Femur (tissue), 1 donor: ENCODE results near the gene DUXB.

Experiments used
- DNase-seq: peaks from one replicate; pipeline ENCODE4 v3.0.0-alpha.2; 2017

DUXB gene, protein sequence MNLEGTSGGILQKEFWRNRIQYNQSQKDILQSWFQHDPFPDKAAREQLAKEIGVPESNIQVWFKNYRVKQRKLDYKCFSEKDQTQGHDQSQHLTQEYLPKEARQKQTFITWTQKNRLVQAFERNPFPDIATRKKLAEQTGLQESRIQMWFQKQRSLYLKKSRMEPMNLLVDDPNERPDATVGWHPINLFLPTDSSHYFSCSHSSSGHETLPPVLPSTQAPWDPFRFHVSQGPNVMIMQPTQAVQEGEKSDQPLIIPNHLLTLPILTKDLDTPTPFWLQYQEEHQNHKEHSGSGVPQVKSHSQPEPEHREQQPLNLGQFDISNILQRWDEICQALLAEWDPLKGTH

DNA sequence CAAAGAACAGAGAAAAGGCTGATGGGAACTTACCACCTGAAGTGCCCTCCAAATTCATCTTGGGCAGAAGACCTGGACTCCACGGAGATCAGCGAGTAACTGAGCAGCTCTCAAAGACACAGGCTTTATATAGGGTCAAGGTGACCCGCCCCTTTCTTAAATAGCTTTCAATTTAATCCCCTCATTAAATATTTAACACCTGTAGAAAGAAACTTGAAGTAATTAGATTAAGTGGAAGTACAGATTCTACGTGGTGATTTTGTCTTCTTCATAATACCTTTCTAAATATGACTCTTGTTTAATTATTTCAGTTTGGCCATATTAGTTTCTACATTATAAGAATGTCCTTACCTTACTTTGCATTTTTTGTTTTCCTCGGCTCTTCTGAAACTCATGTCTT is at the start of gene DUXB:
Gene DUXB (minus strand): TSS at position 101 of the 400 bp plus-strand sequence. CDS start 43 bp downstream, at position 58.
- no peak for DNase-seq

DNA sequence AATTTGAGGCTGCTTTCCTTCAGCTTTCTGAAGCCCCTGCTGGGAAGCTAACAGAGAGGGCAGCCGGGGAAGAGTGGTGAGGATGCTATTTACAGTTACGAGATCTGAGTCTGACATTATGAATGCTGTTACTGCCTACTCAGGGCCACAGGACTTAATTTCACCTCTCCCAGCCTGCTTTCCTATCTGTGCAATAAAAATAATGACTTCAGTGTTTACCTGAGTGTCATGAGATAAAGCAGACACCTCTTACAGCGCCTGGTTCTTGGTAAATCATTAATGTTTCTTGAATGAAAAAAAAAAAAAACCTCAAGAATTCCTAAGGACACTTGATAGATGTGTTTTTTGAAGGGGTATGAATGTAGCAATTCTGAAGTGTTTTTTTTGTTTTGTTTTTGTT is 49.3 kb upstream of the DUXB start:
- no peak for DNase-seq

GRCh38 chr16:75746359-75746758 is 45.1 kb upstream of the DUXB start:
- DNase-seq = no peak

DNA sequence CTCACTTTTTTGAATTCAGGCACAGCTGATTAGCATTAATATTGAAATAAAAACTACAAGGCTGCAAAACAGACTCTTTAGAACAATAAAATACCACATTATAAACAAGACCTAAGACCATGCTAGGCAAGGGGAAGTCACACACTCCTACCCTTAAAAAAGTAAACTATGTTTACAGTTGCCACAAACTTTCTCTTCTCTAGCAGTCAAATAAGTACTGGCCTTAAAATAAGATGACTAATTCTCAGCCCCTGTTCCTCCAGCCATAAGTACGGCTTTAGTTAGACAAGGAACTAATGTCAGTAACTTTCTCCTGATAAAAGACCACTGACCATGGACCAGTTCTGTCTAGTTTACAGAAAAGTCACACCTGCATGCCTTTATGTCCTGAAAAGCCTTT is 44.6 kb upstream of the DUXB start:
- DNase-seq = no peak

DNA sequence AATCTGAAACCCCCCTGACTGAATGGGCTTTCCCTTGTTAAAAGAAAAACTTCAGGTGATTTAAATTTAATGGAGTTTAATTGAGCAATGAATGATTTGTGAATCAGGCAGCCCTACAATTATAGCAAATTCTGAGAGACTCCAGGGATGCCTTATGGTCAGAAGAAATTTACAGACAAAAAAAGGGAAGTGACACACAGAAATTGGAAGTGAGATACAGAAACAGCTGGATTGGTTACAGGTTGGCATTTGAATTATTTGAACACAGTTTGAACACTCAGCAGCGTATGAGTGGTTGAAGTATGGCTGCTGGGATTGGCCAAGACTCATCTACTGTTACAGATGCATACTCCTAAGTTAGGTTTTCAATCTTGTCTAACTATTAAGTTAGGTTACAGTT is 44.0 kb upstream of the DUXB start:
- DNase-seq = no peak

DNA sequence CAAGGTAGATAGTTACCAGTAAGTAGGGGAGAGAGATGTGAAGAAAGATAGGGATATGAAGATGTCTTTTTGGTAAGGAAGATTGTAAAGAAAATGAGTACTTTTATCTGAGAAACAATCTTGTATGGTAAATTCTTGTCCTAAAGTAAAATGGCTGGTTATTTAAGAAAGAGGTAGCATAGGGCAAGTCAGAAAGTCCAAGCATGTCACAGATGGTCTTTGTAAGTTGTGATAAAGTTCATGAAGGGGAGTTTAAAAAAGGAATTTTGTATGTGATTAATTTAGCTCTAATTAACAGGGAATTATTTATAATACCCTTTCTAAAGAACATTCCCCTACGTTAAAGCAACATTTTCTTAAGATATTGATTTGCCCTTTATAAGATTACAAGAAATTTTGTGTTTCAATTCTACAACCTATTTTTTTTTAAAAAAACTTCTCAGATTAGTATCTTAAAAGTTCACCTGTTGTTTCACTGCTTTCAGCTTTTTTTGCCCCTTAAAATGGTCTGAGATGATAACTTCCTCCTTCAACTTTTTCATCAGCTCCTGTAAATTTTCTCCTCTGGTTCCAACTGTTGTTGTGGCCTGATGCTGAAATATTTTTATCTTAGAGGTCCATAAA is 41.3 kb upstream of the DUXB start:
- no peak for DNase-seq

GRCh38 chr16:75733305-75734211 is 32.3 kb upstream of the DUXB start:
- DNase-seq = peak; percentile 35

DNA sequence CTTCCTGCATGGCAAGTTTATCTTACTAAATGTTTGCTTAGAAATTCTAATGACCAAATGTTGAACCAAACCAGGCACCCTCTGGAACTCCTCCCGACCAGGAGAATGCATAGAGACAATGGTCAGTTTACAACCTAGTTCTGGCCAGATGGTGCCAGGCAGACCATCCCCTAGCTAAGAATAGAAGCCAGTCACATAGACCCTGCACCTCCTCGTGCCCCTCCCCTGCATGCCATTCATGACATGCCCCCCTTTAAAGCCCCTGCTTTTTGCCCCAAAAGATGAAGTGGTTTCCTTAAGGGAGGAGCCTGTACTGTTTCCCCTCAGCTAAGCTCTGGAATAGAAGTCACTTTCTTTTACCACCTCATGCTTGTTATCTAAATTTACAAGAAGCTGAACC is 31.6 kb upstream of the DUXB start:
- DNase-seq = no peak

DNA sequence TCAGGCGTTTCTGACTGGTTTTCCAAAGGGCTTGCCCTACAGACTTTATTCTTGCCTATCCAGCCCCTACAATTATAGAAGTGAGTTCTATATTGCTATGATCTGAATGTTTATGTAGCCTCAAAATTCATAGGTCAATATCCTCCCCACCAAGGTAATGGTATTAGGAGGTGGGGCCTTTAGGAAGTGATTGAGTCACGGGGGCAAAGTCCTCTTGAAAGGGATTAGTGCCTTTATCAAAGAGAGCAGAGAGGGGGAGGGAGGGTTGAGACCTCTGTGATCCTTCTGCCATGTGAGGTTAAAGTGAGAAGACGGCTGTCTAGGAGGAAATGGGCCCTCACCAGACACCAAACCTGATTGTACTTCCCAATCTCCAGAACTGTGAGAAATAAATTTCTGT is 26.0 kb upstream of the DUXB start:
- no peak for DNase-seq

DNA sequence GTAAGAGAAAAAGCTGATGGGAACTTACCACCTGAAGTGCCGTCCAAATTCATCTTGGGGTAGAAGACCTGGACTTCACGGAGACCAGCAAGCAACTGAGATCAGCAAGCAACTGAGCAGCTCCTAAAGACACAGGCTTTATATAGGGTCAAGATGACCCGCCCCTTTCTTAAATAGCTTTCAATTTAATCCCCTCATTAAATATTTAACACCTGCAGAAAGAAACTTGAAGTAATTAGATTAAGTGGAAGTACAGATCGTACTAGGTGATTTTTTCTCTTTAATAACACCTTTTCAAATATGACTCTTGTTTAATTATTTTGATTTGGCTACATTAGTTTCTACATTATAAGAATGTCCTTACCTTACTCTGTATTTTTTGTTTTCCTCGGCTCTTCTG is 25.1 kb upstream of the DUXB start, which contains the start of gene CPHXL:
Gene CPHXL (minus strand): TSS at position 101 of the 400 bp plus-strand sequence. CDS start 48 bp downstream, at position 53.
- no peak for DNase-seq

DNA sequence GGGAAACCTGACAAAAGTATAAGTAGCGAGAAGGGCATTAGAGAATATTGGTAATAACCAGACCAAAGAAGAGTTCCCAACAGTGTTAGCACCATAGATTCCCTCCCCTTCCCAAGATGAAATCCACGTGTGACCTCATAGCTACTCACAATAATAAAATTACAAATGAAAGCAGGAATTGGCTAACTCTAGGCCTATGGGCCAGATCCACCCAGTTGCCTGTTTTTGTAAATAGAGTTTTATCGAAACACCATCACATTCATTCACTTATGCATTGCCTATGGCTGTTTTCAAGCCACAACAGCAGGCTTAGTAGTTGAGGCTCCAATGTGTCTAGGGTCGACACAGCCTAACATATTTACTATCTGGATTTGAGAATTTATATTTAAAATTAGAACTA is 17.2 kb upstream of the DUXB start:
- no peak for DNase-seq

DNA sequence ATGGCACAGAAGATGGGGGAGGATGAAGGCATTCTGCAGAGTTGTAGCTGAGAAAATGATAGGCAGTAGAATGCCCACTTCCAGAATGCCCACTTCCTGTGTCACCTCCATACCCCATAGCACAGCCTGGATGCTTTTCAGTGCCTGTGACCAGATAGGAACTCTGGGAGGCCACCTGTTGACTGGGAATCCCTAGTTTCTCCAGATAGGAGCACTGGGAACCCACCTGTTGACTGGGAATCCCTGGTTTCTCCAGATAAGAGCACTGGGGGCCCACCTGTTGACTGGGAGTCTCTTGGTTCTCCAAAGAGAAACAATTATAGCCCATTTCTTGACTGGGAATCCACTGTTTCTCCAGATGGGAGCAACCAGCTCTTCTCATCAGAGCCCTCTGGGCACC is 13.4 kb upstream of the DUXB start:
- DNase-seq = no peak

GRCh38 chr16:75710344-75710743 is 9.1 kb upstream of the DUXB start:
- no peak for DNase-seq

DNA sequence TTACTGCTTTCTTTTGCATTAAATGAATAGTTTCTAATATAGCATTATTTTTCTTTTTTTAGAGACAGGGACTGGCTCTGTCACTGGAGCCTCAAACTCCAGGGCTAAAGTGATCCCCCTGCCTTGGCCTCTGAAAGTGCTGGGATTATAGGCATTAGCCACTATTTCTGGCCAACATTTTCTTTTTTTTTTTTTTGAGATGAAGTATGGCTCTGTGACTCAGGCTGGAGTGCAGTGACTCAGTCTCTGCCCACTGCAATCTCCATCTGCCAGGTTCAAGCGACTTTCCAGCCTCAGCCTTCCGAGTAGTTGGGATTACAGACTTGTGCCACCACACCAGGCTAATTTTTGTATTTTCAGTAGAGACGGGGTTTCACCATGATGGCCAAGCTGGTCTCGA is 2.0 kb upstream of the DUXB start:
- DNase-seq = no peak

- no peak for DNase-seq
Observed at GRCh38 chr16:75702242-75702641, 981 bp upstream of the DUXB start.

GRCh38 chr16:75697571-75697970 is 3.7 kb downstream of the DUXB start:
- DNase-seq = no peak

- no peak for DNase-seq
Observed at GRCh38 chr16:75695708-75696107, 5.6 kb downstream of the DUXB start.

DNA sequence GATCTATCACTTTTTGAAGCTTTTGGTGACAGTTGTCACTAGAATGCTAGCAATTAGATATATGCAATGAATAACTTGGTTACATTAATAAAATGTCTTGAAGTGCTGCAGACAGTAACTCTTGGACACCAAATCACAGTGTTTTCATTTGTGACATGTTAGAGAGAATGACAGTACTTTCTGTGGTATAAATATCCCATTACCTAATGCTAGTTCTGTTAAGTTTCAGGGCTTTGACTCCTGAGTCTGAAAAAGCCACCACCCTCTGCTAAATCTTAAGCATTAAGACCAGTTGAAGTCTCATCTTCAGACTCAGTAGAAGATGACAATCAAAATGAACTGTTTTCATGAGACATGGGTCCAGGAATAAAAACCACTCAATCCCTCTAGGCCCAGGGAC is 13.9 kb downstream of the DUXB start:
- no peak for DNase-seq

DNA sequence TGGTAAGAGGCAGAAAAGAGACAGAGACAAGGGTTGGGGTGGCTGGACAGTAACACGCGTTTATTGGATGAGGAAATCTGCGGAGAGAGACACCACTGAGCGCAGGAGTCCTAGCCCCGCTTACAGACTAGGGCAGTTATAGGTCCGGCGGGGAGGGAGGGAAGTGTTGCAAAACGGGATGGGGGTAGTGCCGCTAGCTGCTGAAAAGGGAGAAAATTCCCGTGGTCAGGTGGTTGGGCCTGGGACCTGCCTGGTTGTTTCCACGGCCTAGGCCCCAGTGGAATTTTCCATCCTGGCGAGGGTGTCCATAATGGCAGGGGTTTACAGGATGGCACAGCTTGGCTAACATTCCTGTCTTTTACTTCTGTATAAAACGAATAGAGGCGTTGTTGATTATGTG is 19.0 kb downstream of the DUXB start:
- DNase-seq = no peak

DNA sequence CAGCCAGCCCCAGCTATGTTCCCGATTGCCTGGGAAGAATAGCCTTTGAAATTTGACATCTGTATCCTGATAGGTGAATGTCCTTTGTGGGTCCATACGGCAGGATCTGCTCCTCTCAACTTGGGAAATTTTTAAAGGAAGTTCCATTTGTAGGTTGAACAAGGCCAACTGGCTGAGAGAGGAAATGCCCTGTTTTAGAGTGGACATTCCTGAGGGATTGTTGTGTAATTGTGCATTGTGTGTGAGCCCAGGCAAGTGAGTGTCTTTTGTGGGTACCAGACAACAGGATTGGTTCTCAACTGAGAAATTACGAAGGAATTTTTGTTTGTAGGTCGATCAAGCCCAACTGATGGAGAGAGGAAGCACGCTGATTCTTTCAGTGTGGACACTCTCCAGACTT is 21.9 kb downstream of the DUXB start:
- no peak for DNase-seq

DNA sequence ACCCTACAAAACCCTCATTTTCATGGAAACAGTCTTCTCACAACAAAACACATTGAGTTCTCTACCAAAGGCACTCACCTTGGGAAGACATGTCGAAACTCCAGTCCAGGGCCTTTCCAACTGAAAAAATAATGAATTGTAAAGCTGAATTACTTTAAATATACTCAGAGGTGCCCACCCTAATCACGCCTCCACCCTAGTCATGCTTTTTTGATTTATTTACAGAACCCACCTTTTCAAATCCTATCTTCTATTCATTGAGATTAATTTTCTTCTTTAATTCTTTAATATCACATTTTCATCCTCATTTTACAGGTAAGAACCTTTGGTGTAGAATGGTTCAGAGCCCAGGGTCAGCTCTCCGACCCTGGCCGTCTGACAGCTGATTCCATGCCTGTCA is 24.4 kb downstream of the DUXB start, which contains the start of gene CPHXL2:
Gene CPHXL2 (minus strand): TSS at position 101 of the 400 bp plus-strand sequence. CDS start 10 bp downstream, at position 91.
- DNase-seq = no peak

DNA sequence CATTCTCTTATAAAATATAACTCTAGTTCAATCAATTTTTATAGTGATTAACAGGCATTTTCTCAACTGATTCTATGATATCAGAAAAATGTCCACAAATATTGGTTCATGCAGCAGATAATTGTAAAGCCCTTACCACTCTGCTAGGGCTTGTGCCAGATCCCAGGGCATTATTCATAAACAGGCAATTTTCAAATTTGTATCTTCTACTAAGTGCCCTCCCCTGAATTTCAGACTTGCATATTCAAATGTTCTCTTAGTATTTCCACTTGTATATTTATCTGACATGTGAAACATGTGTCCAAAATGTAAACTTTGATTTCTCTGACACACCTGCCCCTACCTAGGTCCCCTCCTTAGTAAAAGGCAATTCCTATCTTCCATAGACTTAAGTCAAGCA is 33.8 kb downstream of the DUXB start:
- no peak for DNase-seq

DNA sequence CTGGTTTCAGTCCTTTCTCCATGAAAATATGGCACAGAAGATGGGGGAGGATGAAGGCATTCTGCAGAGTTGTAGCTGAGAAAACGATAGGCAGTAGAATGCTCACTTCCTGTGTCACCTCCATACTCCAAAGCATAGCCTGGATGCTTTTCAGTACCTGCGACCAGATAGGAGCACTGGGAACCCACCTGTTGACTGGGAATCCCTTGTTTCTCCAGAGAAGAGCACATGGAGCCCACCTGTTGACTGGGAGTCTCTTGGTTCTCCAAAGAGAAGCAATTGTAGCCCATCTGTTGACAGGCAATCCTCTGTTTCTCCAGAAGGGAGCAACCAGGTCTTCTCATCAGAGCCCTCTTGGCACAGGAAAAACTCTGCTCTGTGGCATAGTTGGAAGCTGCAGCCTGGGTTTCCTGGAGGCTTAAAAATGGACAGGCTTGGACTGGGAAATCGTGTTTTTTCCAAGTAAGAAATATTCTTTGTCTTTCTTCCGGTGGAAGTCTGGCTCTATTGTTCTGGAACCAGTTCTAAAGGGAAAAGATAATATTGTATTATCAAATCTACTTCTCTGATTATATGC is 40.4 kb downstream of the DUXB start:
- DNase-seq = no peak
